GM12878 (cell line): ENCODE data around the gene GABRG1. TPM values are rescaled to one million over a fixed set of nuclear protein-coding genes. Genes with fewer than 3 reads are reported as not detected.

Experiments used
- ATAC-seq: fragments of 200-7000 bp; cut with Tn5 transposase; 3 replicates; pipeline ENCODE4 v1.9.1; 2020; ENCODE audit warnings: mild to moderate bottlenecking, moderate library complexity
- BruUV-seq: library from RNA; stranded (reverse); fragments of 400-500 nt; replicated peaks from 2 replicates; lab custom pipeline; 2021; lab: Mats Ljungman, UMichigan
- CTCF ChIA-PET: fragments of 300-600 bp; sonication (Branson Sonifier 250); formaldehyde crosslinking; extraction: SDS; loops from one replicate; lab custom pipeline; 2021; ENCODE audit warnings: inconsistent platforms; lab: Yijun Ruan, JAX
- POLR2A ChIA-PET: fragments of 350-600 bp; formaldehyde crosslinking; extraction: SDS; loops from one replicate; lab custom pipeline; 2021; ENCODE audit warnings: inconsistent platforms; lab: Charles Lee
- RAD21 ChIA-PET: fragments of 300-600 bp; sonication (Branson Sonifier 250); formaldehyde crosslinking; loops from one replicate; lab custom pipeline; 2023; ENCODE audit warnings: antibody characterized with exemption; ENCODE audit not compliant: unreplicated experiment; lab: Charles Lee
- SMC1A ChIA-PET: fragments of 300-600 bp; sonication (Branson Sonifier 250); formaldehyde crosslinking; loops from one replicate; lab custom pipeline; 2023; ENCODE audit not compliant: unreplicated experiment, uncharacterized antibody; lab: Charles Lee
- DNase-seq: peaks from one replicate; pipeline ENCODE4 v3.0.0-alpha.2; 2011; ENCODE audit warnings: low read depth, low spot score
- FAIRE-seq: peaks from 3 replicates; lab custom pipeline; 2011; peaks lifted over from hg19 to GRCh38; lab: Jason Lieb, UNC
- H2AFZ ChIP-seq: 2 replicates; pipeline ENCODE4 v1.6.0; 2011; ENCODE audit warnings: low read depth, low read length, control low read depth; ENCODE audit not compliant: control insufficient read depth
- H3K27ac ChIP-seq: 2 replicates; pipeline ENCODE4 v1.5.1; 2011; ENCODE audit warnings: control low read depth; ENCODE audit not compliant: control insufficient read depth, insufficient read depth
- H3K27me3 ChIP-seq, 2 experiments: replicated peaks in 1 of 2; 2 replicates each; pipeline versions ENCODE4 v1.6.0 to v1.6.1; 2011; ENCODE audit warnings: low read length in 1 of 2; ENCODE audit not compliant: control insufficient read depth in 2 of 2, insufficient read depth in 2 of 2
- H3K36me3 ChIP-seq, 2 experiments: 2 replicates each; pipeline ENCODE4 v1.5.1; 2011; ENCODE audit warnings: low read length in 1 of 2; ENCODE audit not compliant: control insufficient read depth in 2 of 2, insufficient read depth in 2 of 2
- H3K4me1 ChIP-seq: 2 replicates; pipeline ENCODE4 v1.6.1; 2011; ENCODE audit warnings: mild to moderate bottlenecking, low read length, moderate library complexity, mixed read lengths; ENCODE audit not compliant: control insufficient read depth, insufficient read depth
- H3K4me2 ChIP-seq: 2 replicates; pipeline ENCODE4 v1.6.0; 2011; ENCODE audit warnings: control low read depth; ENCODE audit not compliant: control insufficient read depth, insufficient read depth
- H3K4me3 ChIP-seq: fragments of 200-600 bp; sonication (generic); 2 replicates; pipeline ENCODE4 v1.5.1; 2016
- H3K79me2 ChIP-seq: 2 replicates; pipeline ENCODE4 v1.6.0; 2011; ENCODE audit warnings: low read length; ENCODE audit not compliant: control insufficient read depth, insufficient read depth
- H3K9ac ChIP-seq: 2 replicates; pipeline ENCODE4 v1.8.0; 2011; ENCODE audit warnings: low read length, control low read depth, mixed read lengths; ENCODE audit not compliant: control insufficient read depth, insufficient read depth
- H3K9me3 ChIP-seq: replicated peaks from 3 replicates; pipeline ENCODE4 v1.5.1; 2011; ENCODE audit warnings: mild to moderate bottlenecking, low read length; ENCODE audit not compliant: control insufficient read depth, insufficient read depth
- H4K20me1 ChIP-seq: 2 replicates; pipeline ENCODE4 v1.6.0; 2011; ENCODE audit not compliant: control insufficient read depth, insufficient read depth
- ASH2L ChIP-seq: fragments of 300-600, 200-600 bp; sonication (generic); IDR thresholded peaks from 2 replicates; pipeline ENCODE4 v1.6.1; 2017; ENCODE audit warnings: low read depth, mild to moderate bottlenecking, borderline replicate concordance
- ATF7 ChIP-seq: fragments of 450-650 bp; IDR thresholded peaks from 2 replicates; pipeline ENCODE4 v1.6.1; 2016; ENCODE audit warnings: low read depth, mild to moderate bottlenecking
- FOXK2 ChIP-seq: fragments of 450-650 bp; IDR thresholded peaks from 2 replicates; pipeline ENCODE4 v1.6.1; 2017; ENCODE audit warnings: mild to moderate bottlenecking, moderate library complexity
- GATAD2B ChIP-seq: fragments of 450-650 bp; conservative IDR thresholded peaks from 2 replicates; pipeline ENCODE4 v1.6.1; 2017; ENCODE audit warnings: low read depth, mild to moderate bottlenecking, moderate library complexity
- LARP7 ChIP-seq: fragments of 450-650 bp; IDR thresholded peaks from 2 replicates; pipeline ENCODE4 v1.6.1; 2017; ENCODE audit warnings: mild to moderate bottlenecking
- MYC ChIP-seq: IDR thresholded peaks from 2 replicates; pipeline ENCODE4 v1.6.1; 2011; ENCODE audit warnings: mild to moderate bottlenecking, low read length, moderate library complexity, inconsistent platforms; ENCODE audit not compliant: insufficient read depth, insufficient replicate concordance, insufficient read length, severe bottlenecking
- WGBS: methylation state at CpG from one replicate; pipeline ENCODE4 v1.1.6; 2016; ENCODE audit warnings: low lambda C conversion rate; ENCODE audit not compliant: insufficient replicate concordance, insufficient coverage; ENCODE audit errors: missing lambda C conversion rate; 5-methylcytosine and 5-hydroxymethylcytosine counted together
- in situ Hi-C: fragments of 300-500 bp; cut with MboI; formaldehyde crosslinking; loops from 9 replicates; pipeline ENCODE4 v1.14.3; 2018; ENCODE audit warnings: mixed read lengths
- intact Hi-C: fragments of 100-400 bp; cut with micrococcal nuclease; formaldehyde crosslinking; loops from one replicate; pipeline ENCODE4 v1.14.2; 2022; ENCODE audit not compliant: unreplicated experiment
- polyA plus RNA-seq, 11 experiments: library from polyadenylated mRNA; depleted of rRNA in 4 of 11; unstranded in 6 of 11; stranded (reverse) in 5 of 11; fragments of >200 nt; fragmentation: Nextera tagmentation in 4 of 11; fragmentation: Illumina TruSeq in 1 of 11; extraction: Ambion mirVana in 4 of 11; extraction: Trizol in 1 of 11; gene quantifications; 1 replicate in 1 of 11; 2 replicates in 10 of 11; pipeline versions ENCODE4 v1.2.1 to v1.2.3, GENCODE V29; 2011 to 2016; ENCODE audit warnings: inconsistent platforms in 2 of 11, missing spikeins in 2 of 11, low read depth in 1 of 11
- total RNA-seq, 4 experiments: library from RNA; depleted of rRNA in 3 of 4; stranded (reverse); fragments of >200 nt in 3 of 4; fragmentation: Illumina TruSeq in 1 of 4; extraction: Trizol in 1 of 4; gene quantifications; 2 replicates each; pipeline versions ENCODE4 v1.2.1 to v1.2.3, GENCODE V29; 2013 to 2021
- TF ChIP-seq, protein P1 (sequence below): IDR thresholded peaks from 2 replicates; pipeline ENCODE4 v1.6.1; 2012; ENCODE audit warnings: low read depth, low read length, improper control_type of control experiment
- TF ChIP-seq, protein P2 (sequence below): IDR thresholded peaks from 2 replicates; pipeline ENCODE4 v1.6.1; 2011; ENCODE audit warnings: mild to moderate bottlenecking, low read depth, low read length, moderate library complexity; ENCODE audit not compliant: insufficient replicate concordance
- TF ChIP-seq, protein P3 (sequence below): fragments of 450-650 bp; IDR thresholded peaks from 2 replicates; pipeline ENCODE4 v1.6.1; 2017; ENCODE audit warnings: borderline replicate concordance

The GABRG1 gene
- total and polyA plus RNA-seq, 10 of the 15 experiments (the other 5 are each of a cell fraction or from before 2014, with no cell fraction given): 0.01 to 0.06 TPM; not detected in 8

DNA sequence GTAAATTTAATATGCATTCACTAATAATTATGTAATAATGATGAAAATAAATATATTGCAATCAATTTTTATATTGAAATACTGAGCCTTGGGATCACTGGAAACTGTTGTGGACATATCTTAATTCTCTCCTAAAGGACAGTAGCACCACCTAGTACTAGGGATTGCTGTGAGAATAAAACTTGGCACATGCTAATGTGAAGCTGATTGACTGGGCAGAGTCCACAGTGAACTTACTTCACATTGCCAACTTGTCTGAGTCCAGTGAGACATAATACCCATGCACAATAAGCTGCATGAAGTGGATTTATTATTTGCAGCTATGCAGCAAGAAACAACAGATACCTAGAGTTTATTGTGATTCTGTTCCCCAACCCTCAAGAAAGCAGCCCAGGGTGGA is 131.1 kb downstream of the GABRG1 start (continued):
- TF ChIP-seq, protein P1, sequence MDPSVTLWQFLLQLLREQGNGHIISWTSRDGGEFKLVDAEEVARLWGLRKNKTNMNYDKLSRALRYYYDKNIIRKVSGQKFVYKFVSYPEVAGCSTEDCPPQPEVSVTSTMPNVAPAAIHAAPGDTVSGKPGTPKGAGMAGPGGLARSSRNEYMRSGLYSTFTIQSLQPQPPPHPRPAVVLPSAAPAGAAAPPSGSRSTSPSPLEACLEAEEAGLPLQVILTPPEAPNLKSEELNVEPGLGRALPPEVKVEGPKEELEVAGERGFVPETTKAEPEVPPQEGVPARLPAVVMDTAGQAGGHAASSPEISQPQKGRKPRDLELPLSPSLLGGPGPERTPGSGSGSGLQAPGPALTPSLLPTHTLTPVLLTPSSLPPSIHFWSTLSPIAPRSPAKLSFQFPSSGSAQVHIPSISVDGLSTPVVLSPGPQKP: no peak
- TF ChIP-seq ASH2L (no peak), GATAD2B (no peak)

DNA sequence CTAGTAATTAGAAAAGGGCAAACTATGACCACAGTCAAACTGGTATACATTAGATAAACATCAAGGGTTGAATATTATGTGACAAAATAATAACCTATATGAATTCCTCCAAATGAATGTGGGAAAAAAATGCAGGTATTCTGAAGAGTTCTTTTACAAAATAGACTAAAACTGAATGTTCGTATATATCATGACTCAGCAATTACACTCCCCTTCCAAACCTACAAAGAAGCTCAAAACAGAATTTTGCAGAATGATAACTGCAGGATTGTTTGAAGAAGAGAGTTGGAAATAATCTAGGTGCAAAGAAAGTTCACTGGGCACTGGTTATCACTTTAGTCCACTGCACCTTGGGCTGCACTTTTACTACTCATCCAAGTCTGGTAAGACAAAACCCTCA is 134.1 kb downstream of the GABRG1 start:
- BruUV-seq: no TSS peak
- TF ChIP-seq ATF7 (no peak), FOXK2 (no peak), MYC (no peak), LARP7 (no peak)
- TF ChIP-seq, protein P2, sequence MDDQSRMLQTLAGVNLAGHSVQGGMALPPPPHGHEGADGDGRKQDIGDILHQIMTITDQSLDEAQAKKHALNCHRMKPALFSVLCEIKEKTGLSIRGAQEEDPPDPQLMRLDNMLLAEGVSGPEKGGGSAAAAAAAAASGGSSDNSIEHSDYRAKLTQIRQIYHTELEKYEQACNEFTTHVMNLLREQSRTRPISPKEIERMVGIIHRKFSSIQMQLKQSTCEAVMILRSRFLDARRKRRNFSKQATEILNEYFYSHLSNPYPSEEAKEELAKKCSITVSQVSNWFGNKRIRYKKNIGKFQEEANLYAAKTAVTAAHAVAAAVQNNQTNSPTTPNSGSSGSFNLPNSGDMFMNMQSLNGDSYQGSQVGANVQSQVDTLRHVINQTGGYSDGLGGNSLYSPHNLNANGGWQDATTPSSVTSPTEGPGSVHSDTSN: no peak
- TF ChIP-seq, protein P3, sequence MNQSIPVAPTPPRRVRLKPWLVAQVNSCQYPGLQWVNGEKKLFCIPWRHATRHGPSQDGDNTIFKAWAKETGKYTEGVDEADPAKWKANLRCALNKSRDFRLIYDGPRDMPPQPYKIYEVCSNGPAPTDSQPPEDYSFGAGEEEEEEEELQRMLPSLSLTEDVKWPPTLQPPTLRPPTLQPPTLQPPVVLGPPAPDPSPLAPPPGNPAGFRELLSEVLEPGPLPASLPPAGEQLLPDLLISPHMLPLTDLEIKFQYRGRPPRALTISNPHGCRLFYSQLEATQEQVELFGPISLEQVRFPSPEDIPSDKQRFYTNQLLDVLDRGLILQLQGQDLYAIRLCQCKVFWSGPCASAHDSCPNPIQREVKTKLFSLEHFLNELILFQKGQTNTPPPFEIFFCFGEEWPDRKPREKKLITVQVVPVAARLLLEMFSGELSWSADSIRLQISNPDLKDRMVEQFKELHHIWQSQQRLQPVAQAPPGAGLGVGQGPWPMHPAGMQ: no peak
- no peaks in the 10 kb centered on the region for H3K9me3 ChIP-seq
- no peak overlapping the region for H3K27ac ChIP-seq
- no peak overlapping the region for H3K9ac ChIP-seq
- no peaks in the 10 kb centered on the region for H3K79me2 ChIP-seq
- H3K4me1 ChIP-seq: no peaks in the 10 kb centered on the region
- ChIA-PET SMC1A (no interaction called here), CTCF (no interaction called here), RAD21 (no interaction called here), POLR2A (no interaction called here)
- in situ Hi-C loops (no loop called here), intact Hi-C loops (no loop called here)
- FAIRE-seq: no peak
- no peak for DNase-seq
- no peaks in the 10 kb centered on the region for H4K20me1 ChIP-seq
- no peak for ATAC-seq
- no peak overlapping the region for H2AFZ ChIP-seq
- H3K27me3 ChIP-seq: no peaks in the 10 kb centered on the region
- WGBS: 32% methylated on average over 1 of the region's 1 CpG
- no peak overlapping the region for H3K4me2 ChIP-seq
- no peaks in the 10 kb centered on the region for H3K36me3 ChIP-seq
- H3K4me3 ChIP-seq: no peak overlapping the region
